Measurements from ENCODE around the gene ABTB2.
"Not testable (repeated sequence)": the region's sequence is repeated elsewhere in the genome, so short reads cannot be mapped to it uniquely, and the experiment has no call there.

The ABTB2 gene

GRCh38 chr11:34357701-34358257 is at the start of gene ABTB2:
ABTB2 (minus strand) TSS chr11:34358010.
- peak within 1 kb of the TSS; percentile 61 for H3K4me3 ChIP-seq (ENCODE audit: low read depth, low read length)
- peak; percentile 90 for DNase-seq (ENCODE audit: low read depth)

- no peak for DNase-seq (ENCODE audit: low read depth)
- no peak overlapping the region for H3K4me3 ChIP-seq (ENCODE audit: low read depth, low read length)
Observed at GRCh38 chr11:34407121-34407813, 49.5 kb upstream of the ABTB2 start.

GRCh38 chr11:34406413-34406812 is 48.6 kb upstream of the ABTB2 start:
- H3K4me3 ChIP-seq (ENCODE audit: low read depth, low read length), result no peak overlapping the region
- no peak for DNase-seq (ENCODE audit: low read depth)

GRCh38 chr11:34405079-34405858 is 47.5 kb upstream of the ABTB2 start:
- DNase-seq (ENCODE audit: low read depth), result no peak
- H3K4me3 ChIP-seq (ENCODE audit: low read depth, low read length), result no peak overlapping the region

GRCh38 chr11:34404280-34404679 is 46.5 kb upstream of the ABTB2 start:
- no peak for DNase-seq (ENCODE audit: low read depth)
- H3K4me3 ChIP-seq (ENCODE audit: low read depth, low read length), result no peak overlapping the region

- no peak for DNase-seq (ENCODE audit: low read depth)
- H3K4me3 ChIP-seq (ENCODE audit: low read depth, low read length), result no peak overlapping the region
Observed at GRCh38 chr11:34403431-34403830, 45.6 kb upstream of the ABTB2 start.

- no peak for DNase-seq (ENCODE audit: low read depth)
- H3K4me3 ChIP-seq (ENCODE audit: low read depth, low read length), result no peak overlapping the region
Observed at GRCh38 chr11:34397811-34398210, 40.0 kb upstream of the ABTB2 start.

GRCh38 chr11:34397120-34397519 is 39.3 kb upstream of the ABTB2 start:
- H3K4me3 ChIP-seq (ENCODE audit: low read depth, low read length), result no peak overlapping the region
- no peak for DNase-seq (ENCODE audit: low read depth)

- no peak for DNase-seq (ENCODE audit: low read depth)
- no peak overlapping the region for H3K4me3 ChIP-seq (ENCODE audit: low read depth, low read length)
Observed at GRCh38 chr11:34395916-34396550, 38.2 kb upstream of the ABTB2 start.

GRCh38 chr11:34394771-34395300 is 37.0 kb upstream of the ABTB2 start:
- no peak overlapping the region for H3K4me3 ChIP-seq (ENCODE audit: low read depth, low read length)
- no peak for DNase-seq (ENCODE audit: low read depth)

- no peak overlapping the region for H3K4me3 ChIP-seq (ENCODE audit: low read depth, low read length)
- DNase-seq (ENCODE audit: low read depth), result no peak
Observed at GRCh38 chr11:34387653-34388052, 29.8 kb upstream of the ABTB2 start.

- H3K4me3 ChIP-seq (ENCODE audit: low read depth, low read length); DNase-seq (ENCODE audit: low read depth): not testable (repeated sequence)
Observed at GRCh38 chr11:34386356-34386755, 28.5 kb upstream of the ABTB2 start.

GRCh38 chr11:34382532-34383276 is 24.9 kb upstream of the ABTB2 start:
- DNase-seq (ENCODE audit: low read depth), result no peak
- H3K4me3 ChIP-seq (ENCODE audit: low read depth, low read length), result no peak overlapping the region

GRCh38 chr11:34381775-34382174 is 24.0 kb upstream of the ABTB2 start:
- no peak for DNase-seq (ENCODE audit: low read depth)
- no peak overlapping the region for H3K4me3 ChIP-seq (ENCODE audit: low read depth, low read length)

GRCh38 chr11:34380696-34381095 is 22.9 kb upstream of the ABTB2 start:
- no peak overlapping the region for H3K4me3 ChIP-seq (ENCODE audit: low read depth, low read length)
- DNase-seq (ENCODE audit: low read depth), result peak; percentile 63

GRCh38 chr11:34379539-34379938 is 21.7 kb upstream of the ABTB2 start:
- no peak overlapping the region for H3K4me3 ChIP-seq (ENCODE audit: low read depth, low read length)
- no peak for DNase-seq (ENCODE audit: low read depth)

GRCh38 chr11:34379079-34379478 is 21.3 kb upstream of the ABTB2 start:
- DNase-seq (ENCODE audit: low read depth), result no peak
- no peak overlapping the region for H3K4me3 ChIP-seq (ENCODE audit: low read depth, low read length)

- DNase-seq (ENCODE audit: low read depth), result no peak
- H3K4me3 ChIP-seq (ENCODE audit: low read depth, low read length), result no peak overlapping the region
Observed at GRCh38 chr11:34373727-34374126, 15.9 kb upstream of the ABTB2 start.

- no peak for DNase-seq (ENCODE audit: low read depth)
- H3K4me3 ChIP-seq (ENCODE audit: low read depth, low read length), result no peak overlapping the region
Observed at GRCh38 chr11:34366522-34366921, 8.7 kb upstream of the ABTB2 start.
